DOHH2 (cell line): ENCODE measurements around the gene RUVBL2.

Source experiments
- CTCF ChIP-seq: fragments of 200-600 bp; sonication (generic); IDR thresholded peaks from one replicate; pipeline ENCODE4 v1.5.1; 2014; ENCODE audit warnings: antibody characterized with exemption, mild to moderate bottlenecking, low read depth, low read length; ENCODE audit not compliant: poor library complexity, severe bottlenecking
- EZH2phosphoT487 ChIP-seq: fragments of 200-600 bp; sonication (generic); IDR thresholded peaks from 2 replicates; pipeline ENCODE4 v1.6.1; 2017; ENCODE audit warnings: borderline replicate concordance, mild to moderate bottlenecking, antibody characterized with exemption, low read length, moderate library complexity, mixed read lengths

DNA sequence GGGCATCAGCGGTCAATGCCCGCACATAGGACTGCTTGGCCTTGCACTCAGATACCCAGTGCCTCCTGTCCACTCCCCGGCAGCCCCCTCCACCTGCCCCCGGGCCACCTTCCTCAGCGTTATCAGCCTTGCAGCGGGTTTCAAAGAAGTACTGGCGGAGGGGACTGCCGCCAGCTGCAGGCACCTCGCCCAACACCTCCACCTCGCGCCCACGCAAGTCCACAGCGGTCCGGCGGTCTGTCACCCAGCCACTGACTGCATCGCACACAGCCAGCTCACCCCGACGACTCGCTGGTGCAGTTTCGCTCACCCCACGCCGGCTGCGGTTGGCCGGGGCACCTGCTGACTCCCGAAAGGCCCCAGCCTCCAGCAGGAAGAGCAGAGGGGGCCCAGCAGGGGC, 67.8 kb downstream of the RUVBL2 start:
- TF ChIP-seq CTCF (no peak), EZH2phosphoT487 (no peak)
